NCI-H1930 (cell line): ENCODE results near the gene PRPF18.

ENCODE experiments used
- DNase-seq, 2 experiments: peaks; one replicate each; lab custom pipeline; 2025; lab: John Stamatoyannopoulos, UW

PRPF18 gene

GRCh38 chr10:13604357-13605040, 17.7 kb downstream of the PRPF18 start:
- no peak for DNase-seq

DNA sequence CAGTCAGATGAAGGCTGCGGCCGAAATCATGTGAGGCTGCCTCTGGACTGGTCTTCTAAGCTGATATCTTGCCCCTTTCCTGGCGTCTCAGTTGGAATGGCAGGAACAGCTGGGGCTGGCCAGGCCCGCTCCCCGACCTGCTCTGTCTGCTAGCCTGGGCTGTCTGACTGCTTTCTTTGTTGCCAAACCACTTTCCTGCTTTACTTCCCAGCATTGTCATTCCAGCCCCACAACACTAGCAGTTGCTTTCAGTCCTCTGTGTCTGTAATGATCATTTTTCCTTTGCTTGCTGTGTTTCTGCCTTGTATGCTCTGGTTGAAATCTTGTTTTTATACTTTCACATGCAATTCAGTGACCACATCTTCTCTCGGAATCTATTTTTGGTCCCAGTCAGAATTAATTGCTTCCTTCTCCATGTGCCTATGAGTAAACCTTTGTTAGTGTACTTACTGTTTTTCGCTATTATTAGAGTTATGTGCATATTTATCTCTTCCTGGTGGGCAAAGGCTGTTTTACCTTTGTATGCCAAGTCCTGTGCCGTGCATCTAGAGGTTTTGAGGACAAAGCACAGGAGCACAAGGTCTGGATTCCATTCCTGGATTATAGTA, 21.6 kb downstream of the PRPF18 start:
- DNase-seq: no peak

GRCh38 chr10:13612654-13613373, 26.0 kb downstream of the PRPF18 start:
- DNase-seq: no peak

DNA sequence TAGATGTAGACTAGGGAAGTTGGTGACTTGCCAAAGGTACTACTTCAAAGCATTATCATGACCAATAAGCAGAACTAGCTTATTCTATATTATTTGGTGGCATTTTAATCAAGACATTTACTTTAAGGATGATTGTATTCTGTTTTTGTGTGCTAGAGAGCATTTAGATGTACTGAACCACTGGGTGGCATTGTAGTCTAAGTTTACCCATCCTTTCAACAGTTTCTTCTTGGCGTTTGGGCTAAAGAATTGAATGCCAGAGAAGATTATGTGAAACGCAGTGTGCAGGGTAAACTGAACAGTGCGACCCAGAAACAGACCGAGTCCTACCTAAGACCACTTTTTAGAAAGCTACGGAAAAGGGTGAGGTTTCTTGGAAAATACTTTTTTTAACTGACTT, 26.8 kb downstream of the PRPF18 start:
- DNase-seq: no peak

GRCh38 chr10:13614530-13615332, 28.0 kb downstream of the PRPF18 start:
- DNase-seq: no peak

GRCh38 chr10:13615650-13616300, 29.0 kb downstream of the PRPF18 start:
- no peak for DNase-seq

- DNase-seq: no peak
Observed at GRCh38 chr10:13617116-13617515, 30.4 kb downstream of the PRPF18 start.

DNA sequence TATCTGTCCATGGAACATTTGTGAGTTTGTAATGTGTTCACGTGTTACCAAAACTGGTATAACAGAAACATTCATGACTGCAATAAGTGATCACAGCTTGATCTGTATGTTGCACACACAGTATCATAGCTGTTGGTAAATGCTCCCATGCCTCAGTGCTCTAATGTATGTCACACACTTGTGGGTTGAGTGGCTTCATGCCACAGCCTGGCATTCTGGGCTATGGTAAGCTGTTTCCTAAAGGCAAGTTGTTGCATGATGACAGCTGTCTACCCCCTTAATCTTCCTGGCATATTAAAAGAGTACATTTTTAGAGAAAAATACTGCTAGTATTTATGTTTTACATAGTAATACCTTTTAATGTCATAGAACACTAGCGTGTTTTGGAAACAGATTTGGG, 35.2 kb downstream of the PRPF18 start:
- no peak for DNase-seq

- DNase-seq: no peak
Observed at GRCh38 chr10:13624630-13625029, 37.9 kb downstream of the PRPF18 start.

- DNase-seq: no peak
Observed at GRCh38 chr10:13627459-13628310, 40.9 kb downstream of the PRPF18 start.

GRCh38 chr10:13628661-13629060, 41.9 kb downstream of the PRPF18 start:
- no peak for DNase-seq

GRCh38 chr10:13629116-13629515, 42.4 kb downstream of the PRPF18 start:
- no peak for DNase-seq

DNA sequence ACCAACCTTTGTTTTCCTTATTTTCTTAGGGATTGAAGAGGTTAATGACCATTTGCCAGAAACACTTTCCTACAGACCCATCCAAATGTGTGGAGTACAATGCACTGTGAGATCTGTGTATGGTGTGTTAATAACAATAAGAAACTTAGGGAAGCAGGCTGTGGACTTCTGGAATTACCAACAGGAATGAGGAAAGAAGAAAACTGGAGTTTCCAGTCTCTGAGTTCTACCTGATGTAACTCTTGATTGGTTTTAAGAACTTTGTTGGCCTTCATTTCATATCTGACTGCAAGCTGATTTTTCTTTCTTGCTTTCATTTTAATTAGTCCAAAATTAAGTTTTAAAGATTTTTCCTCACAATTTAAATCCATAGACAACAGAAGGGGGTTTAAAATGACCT, 43.5 kb downstream of the PRPF18 start:
- no peak for DNase-seq

GRCh38 chr10:13631594-13631993, 44.8 kb downstream of the PRPF18 start:
- no peak for DNase-seq

GRCh38 chr10:13632440-13632839, 45.7 kb downstream of the PRPF18 start:
- no peak for DNase-seq

DNA sequence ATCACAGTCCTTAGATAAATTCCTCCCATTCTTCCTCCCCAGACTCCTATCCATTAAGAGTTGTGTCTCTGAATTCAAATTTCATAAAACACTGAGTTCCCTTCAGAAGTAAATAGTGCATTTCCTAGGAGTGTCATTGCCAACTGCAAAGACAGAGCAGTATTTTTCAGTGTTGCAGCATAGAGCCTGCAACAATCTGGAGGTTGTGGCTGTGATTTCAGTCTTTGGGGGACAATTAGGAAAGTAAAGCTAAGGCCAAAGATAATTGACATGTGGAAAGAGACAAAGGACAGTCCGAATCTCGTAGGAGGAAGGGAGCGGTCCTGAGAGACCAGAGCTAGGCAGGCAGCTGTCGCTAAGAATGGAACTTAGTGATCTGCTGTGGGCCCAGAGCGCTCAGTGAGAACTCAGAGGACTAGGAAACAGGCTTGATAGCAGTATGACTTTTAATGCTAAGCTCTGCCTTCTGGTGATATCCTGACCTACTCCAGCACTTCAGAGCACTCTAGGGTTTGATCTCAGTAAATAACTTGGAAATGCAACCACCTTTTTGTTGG, 46.2 kb downstream of the PRPF18 start:
- no peak for DNase-seq

GRCh38 chr10:13633689-13634088, 46.9 kb downstream of the PRPF18 start:
- no peak for DNase-seq

GRCh38 chr10:13634207-13634606, 47.4 kb downstream of the PRPF18 start:
- no peak for DNase-seq

GRCh38 chr10:13636776-13637175, 50.0 kb downstream of the PRPF18 start:
- no peak for DNase-seq

DNA sequence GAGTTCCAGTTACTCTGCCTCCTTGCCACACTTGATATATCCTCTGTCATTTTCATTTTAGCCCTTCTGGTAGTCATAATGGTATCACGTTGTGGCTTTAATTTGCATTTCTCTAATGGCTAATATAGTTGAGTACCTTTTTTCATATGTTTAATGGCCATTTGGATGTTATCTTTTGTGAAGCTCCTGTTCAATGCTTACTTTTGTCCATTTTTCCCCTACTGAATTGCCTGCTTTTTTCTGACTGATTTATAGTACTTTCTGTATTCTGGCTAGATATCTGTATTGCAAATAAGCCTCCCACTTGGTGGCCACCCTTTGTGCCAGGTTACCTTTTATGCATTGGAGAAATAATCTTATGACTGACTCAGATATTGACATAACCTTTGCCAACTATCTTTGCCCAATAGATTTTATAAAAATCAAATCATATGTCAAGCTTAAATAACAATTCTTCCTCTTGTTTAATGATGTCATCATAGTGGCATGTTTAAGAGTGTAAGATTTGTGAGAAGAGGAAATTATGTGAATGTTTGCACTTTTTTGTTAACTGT, 50.6 kb downstream of the PRPF18 start:
- no peak for DNase-seq
